Central memory CD4-positive, alpha-beta T cell (primary cell): ENCODE data around the gene MYRIP.
"Not testable (repeated sequence)": the region's sequence is repeated elsewhere in the genome, so short reads cannot be mapped to it uniquely, and the experiment has no call there.

Experiments used
- DNase-seq: peaks from one replicate; pipeline ENCODE4 v3.0.0; 2022
- total RNA-seq, 3 experiments: gene quantifications; one replicate each; lab custom pipeline; 2026; lab: John Stamatoyannopoulos, UW

Gene MYRIP
- 0 reads per million in 3 experiments for total RNA-seq

DNA sequence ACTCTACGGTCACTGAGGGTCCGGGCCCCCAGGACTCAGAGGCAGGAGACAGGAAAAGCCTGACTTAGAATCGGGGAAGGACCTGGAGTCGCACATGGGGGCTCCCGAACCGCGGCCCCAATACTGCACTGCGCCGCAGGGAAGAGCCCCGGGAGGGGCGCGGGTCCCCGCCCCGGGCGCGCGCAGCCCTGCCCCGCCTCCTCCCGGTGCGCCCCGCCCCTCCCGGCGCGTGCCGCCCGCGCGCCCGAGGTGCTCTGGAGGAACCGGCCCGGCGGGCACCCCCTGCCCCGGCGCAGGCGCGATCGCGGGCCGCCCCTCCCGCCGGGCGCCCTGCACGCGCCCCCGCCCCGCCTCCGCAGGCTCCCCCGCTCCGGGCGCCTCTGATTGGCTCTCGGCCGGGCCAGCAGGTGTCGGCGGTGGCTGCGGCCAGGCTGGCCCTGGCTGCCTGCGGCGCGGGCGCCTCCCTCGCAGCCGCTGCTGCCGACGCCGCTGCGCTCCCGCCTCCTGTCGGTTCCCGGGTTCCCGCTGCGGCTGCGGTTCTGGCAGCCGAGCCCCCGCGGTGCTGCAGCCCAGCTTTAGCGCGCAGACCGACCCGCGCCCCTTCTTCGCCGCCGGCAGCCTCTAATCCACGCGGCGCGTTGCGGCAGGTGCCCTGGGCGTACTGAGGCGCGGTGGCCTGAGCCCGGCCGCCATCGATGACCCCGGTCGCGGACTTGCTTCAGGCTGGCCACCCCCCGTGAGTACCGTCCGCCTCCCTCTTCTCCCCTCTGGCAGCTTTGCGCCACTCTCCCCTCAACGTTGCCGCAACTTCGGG, at the start of gene MYRIP:
TSS of gene MYRIP (plus strand) at position 429 of the 814 bp plus-strand sequence. CDS start 91,208 bp downstream, outside the sequence.
- no peak for DNase-seq

DNA sequence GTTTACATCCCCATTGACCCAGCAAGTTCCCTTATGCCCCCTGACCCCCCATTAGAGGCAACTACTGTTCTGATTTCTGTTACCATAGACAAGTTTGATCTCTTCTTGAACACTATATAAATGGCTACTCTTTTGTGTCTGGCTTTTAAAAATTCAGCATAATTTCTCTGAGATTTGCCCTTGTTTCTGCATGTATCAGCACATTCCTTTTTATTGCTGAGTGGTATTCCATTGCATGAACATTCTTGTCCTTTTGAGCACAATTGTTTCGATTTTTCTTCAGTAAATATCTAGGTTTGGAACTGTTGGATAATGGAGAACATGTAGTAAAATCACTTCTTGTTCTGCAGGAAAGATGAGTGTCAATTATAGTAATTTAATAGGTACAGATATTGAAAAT, 49.1 kb upstream of the MYRIP start:
- DNase-seq: no peak

DNA sequence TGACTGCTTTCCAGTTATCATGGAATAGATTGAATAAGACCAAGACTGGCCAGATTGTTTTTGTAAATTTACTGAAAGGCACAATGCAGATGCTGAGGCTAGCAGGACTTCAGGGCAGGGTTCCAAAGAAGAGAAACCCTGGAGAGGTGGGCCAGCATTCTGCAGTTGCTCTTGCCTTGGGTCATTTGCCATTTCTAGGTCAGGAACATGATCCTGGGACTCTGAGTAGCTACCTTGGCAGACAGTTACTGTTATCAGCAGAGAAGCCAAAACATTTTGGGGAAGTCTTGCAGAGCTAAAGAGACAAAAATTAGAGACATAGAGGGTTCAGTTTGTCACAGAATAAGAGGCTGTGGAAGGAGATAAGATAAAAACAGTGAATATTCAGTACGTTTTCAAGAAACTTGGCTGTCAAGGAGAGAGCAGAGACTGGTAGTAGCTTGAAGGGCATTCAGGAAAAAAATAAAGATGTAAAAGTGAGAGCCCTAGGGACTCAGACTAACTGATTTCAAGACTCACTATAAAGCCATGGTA, 46.8 kb upstream of the MYRIP start:
- no peak for DNase-seq

- DNase-seq: no peak
Measured at GRCh38 chr3:39763390-39763789, 46.0 kb upstream of the MYRIP start.

DNA sequence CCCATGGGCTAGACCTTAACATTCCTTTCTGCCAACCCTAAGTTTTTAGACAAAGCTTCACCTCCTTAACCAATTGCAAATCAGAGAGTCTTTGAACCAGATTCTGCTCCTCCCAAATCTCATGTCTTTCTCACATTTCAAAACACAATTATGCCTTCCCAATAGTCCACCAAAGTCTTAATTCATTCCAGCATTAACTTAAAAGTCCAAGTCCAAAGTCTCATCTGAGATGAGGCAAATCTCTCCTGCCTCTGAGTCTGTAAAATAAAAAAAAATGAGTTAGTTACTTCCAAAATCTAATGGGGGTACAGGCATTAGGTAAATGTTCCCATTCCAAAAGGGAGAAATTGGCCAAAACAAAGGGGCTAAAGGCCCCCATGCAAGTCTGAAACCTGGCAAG, 43.8 kb upstream of the MYRIP start:
- no peak for DNase-seq

- no peak for DNase-seq
Measured at GRCh38 chr3:39766433-39766832, 43.0 kb upstream of the MYRIP start.

- DNase-seq: not testable (repeated sequence)
Measured at GRCh38 chr3:39766909-39767308, 42.5 kb upstream of the MYRIP start.

GRCh38 chr3:39778168-39778567, 31.2 kb upstream of the MYRIP start:
- not testable (repeated sequence) for DNase-seq

DNA sequence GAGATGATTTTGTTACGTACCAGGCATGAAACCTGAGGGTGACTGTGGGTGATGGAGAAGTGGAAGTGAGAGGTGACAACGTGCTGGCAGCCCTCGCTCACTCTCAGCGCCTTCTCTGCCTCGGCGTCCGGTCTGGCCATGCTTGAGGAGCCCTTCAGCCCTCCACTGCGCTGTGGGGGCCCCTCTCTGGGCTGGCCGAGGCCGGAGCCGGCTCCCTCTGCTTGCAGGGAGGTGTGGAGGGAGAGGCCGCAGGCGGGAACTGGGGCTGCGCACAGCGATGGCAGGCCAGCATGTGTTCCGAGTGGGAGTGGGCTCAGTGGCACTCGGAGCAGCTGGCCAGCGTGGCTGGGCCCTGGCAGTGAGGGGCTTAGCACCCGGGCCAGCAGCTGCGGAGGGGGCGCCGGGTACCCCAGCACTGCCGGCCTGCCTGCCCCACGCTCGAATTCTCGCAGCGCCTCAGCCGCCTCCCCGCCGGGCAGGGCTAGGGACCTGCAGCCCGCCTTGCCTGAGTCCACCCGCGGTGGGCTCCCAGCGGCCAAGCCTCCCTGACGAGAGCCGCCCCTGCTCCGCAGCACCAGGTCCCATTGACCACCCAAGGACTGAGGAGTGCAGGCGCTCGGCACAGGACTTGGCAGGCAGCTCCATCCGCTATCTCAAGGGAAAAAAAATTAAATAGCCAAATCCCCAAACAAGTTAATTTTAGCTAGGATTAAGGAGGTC, 29.7 kb upstream of the MYRIP start:
- DNase-seq: no peak

DNA sequence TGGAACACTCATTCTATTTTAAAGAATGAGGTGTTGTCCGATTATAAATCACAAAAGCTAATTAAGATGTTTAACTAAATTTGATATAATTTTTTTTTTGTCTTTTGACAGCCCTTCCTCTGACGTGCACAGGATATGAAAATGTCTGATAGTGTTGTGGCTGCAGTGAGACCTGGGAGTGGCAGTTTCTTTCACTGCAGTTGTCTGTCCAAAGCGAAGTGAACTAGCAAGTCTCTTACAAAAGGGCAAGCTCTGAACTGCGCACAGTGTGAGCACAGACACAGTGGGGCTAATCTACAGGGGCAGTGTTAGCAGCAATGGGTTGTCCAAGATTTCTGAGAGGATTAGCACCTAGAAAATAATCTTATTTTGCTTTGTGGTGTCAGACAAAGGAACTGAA, 29.1 kb upstream of the MYRIP start:
- no peak for DNase-seq

DNA sequence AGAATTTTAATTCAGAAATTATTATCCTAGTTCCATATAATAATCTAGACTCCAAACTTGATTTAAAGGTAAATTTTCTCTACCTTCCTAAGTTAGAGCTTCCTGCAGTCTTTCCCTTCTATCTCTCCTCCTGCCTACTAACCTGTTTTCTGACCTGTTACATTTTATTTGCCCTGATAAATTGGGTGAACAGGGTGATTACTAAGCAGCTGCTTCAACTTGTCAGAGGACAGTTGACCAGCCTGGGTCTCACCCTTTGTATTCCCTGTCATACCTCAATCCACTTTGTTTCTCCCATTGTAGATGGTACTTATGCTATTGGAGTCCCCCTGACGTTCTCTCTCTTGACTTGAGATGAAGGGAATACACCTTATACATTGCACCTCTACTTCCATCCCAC, 28.4 kb upstream of the MYRIP start:
- no peak for DNase-seq

DNA sequence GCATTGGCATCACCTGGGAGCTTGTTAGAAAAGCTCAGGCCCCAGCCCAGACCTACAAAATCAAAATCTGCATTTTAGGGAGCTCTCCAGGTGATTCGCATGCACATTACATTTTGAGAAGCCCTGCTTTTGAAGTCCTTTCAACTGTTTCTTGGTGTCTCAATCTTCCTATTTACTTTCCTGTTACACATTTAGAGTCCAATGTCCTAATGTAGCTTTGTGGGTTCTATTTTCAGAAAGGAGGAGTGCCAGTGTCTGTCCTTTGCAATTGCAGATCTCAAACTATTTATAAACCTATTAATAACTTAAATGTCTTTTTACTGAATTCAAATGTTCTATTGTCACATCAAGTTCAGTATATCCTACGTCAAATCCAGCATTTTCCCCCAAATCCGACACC, 27.8 kb upstream of the MYRIP start:
- DNase-seq: no peak

DNA sequence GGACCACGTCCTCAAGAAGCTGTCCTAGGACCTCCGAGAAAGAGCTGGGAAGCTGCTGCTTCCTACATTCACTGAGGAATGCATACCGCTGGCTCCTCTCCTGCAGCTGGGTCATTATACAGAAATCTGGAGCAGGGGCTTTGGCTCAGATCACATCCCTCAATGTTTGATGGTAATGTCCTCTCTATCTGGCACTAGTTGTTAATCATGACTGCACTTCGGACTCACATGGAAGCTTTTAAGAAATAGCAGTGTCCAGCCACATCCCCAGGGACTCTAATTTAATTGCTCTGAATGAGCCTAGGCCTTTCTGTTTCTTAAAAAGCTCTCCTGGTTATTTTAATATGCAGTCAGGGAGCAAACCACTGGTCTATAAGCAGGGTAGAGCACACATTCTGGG, 25.7 kb upstream of the MYRIP start:
- DNase-seq: no peak

- no peak for DNase-seq
Measured at GRCh38 chr3:39784922-39785321, 24.5 kb upstream of the MYRIP start.

DNA sequence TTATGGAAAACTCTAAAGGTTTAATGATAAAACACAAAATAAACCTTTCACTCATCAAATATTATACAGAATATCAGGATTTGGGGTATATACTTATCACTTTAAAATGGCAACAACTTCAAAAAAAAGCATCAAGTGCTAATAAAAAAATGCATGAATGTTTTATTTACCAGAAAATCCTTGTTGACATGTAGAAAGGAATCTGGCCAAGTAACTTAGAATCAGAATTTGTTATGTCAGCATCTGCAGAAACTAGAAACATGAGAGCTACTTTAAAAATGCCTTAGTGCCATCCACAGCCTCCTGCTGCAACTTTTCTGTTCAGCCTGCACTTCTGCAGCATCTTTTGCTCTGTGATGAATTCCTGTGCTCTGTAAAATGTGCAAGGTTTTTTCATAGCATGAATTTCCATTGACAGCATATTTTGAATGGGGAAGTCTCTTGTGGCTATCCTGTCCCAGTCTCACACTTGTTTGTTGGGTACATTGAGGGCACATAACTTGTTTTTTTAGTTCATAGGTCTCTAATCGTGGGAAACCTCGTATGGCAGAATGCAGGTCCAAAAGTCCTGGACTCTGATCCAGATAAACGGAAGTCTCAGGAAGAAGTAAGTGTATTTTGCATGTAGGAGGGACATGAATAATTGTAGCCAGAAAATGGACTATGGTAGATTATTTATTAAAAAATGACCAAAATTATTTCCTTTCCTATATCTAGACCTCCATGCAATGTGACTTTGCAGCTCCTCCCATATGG, 21.1 kb upstream of the MYRIP start:
- no peak for DNase-seq

DNA sequence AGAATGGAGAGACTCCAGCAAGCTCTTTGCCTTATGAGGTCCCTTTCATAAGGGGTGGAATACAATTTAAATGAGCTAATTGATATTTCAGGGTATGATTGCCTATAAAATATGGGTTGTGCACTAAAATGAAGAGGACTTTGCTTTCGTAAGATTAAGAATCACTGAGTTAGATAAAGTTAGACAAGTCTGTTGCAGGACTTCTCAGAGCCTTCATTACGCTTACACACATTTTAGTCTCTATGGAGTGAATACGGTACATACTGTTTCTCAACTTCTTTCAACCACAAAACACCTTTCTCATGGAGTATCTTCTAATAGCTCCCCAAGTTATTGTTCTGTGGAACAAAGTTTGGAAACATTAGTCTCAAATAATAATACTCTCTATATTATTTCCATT, 17.8 kb upstream of the MYRIP start:
- no peak for DNase-seq

DNA sequence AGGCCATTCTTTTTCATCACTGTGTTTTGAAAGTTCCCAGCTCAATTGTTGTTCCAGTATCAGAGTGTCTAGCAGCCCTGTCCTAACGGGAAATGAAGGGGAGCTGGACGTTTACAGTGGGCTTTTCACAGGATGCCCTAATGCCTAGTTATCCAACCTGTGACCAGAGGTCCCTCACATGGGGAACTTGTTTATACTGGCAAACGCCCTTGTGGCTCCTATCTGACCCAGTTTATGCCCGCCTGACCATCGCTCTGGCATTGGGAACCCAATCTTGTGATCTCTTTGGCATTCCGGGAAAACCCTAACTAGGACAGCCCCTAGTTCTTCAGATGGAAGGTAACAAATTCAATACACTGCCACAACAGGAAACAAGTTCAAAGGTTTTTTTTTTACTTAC, 14.5 kb upstream of the MYRIP start:
- DNase-seq: no peak

GRCh38 chr3:39801216-39801615, 8.2 kb upstream of the MYRIP start:
- DNase-seq: no peak

DNA sequence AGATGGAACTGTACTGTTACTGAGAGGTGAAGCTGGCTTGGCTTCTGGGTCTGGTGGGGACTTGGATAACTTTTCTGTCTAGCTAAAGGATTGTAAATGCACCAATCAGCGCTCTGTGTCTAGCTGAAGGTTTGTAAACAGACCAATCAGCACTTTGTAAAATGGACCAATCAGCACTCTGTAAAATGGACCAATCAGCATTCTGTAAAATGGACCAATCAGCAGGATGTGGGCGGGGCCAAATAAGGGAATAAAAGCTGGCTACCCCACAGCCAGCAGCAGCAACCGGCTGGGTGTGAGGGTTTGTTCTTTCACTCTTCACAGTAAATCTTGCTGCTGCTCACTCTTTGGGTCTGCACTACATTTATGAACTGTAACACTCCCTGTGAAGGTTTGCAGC, 6.9 kb upstream of the MYRIP start:
- DNase-seq: not testable (repeated sequence)

- DNase-seq: no peak
Measured at GRCh38 chr3:39803956-39804355, 5.5 kb upstream of the MYRIP start.

- no peak for DNase-seq
Measured at GRCh38 chr3:39804951-39805350, 4.5 kb upstream of the MYRIP start.

GRCh38 chr3:39805650-39806049, 3.8 kb upstream of the MYRIP start:
- no peak for DNase-seq

- DNase-seq: no peak
Measured at GRCh38 chr3:39806820-39807219, 2.6 kb upstream of the MYRIP start.
